Common myeloid progenitor, CD34-positive (primary cell): Measurements from ENCODE around the gene PLAAT1.

Experiments used
- CTCF ChIA-PET: fragments of 350-600 bp; sonication (Branson Sonifier 250); formaldehyde crosslinking; loops from one replicate; lab custom pipeline; 2021; ENCODE audit warnings: antibody characterized with exemption; lab: Charles Lee
- POLR2A ChIA-PET: fragments of 350-600 bp; sonication (Branson Sonifier 250); formaldehyde crosslinking; loops from one replicate; lab custom pipeline; 2021; ENCODE audit warnings: antibody characterized with exemption; lab: Charles Lee
- DNase-seq, 3 donors: peaks; one replicate each; pipeline versions ENCODE4 v3.0.0 to v3.0.0-alpha.2; 2013
- H3K27ac ChIP-seq, 2 experiments: 1 replicate in 1 of 2; 2 replicates in 1 of 2; pipeline ENCODE4 v1.7.0; 2013; ENCODE audit warnings: inconsistent platforms in 2 of 2, low read length in 2 of 2, mild to moderate bottlenecking in 2 of 2, low read depth in 1 of 2, moderate library complexity in 1 of 2; ENCODE audit not compliant: severe bottlenecking in 2 of 2, insufficient read depth in 1 of 2, poor library complexity in 1 of 2
- H3K27me3 ChIP-seq, 5 experiments: replicated peaks in 2 of 5; 1 replicate in 3 of 5; 2 replicates in 2 of 5; pipeline versions ENCODE4 v1.6.1 to v1.7.0; 2013; ENCODE audit warnings: low read length in 4 of 5, mild to moderate bottlenecking in 2 of 5, moderate library complexity in 2 of 5, inconsistent platforms in 1 of 5; ENCODE audit not compliant: insufficient read depth in 5 of 5, control insufficient read depth in 4 of 5
- H3K36me3 ChIP-seq, 4 experiments: 1 replicate in 2 of 4; 2 replicates in 2 of 4; pipeline versions ENCODE4 v1.6.1 to v1.7.0; 2013; ENCODE audit warnings: low read length in 3 of 4, control low read depth in 1 of 4, mild to moderate bottlenecking in 1 of 4; ENCODE audit not compliant: control insufficient read depth in 4 of 4, insufficient read depth in 4 of 4
- H3K4me1 ChIP-seq, 4 experiments: 1 replicate in 3 of 4; 2 replicates in 1 of 4; pipeline versions ENCODE4 v1.6.1 to v1.7.1; 2013; ENCODE audit warnings: low read length in 3 of 4, mild to moderate bottlenecking in 3 of 4, control low read depth in 1 of 4, inconsistent platforms in 1 of 4, moderate library complexity in 1 of 4; ENCODE audit not compliant: control insufficient read depth in 4 of 4, insufficient read depth in 4 of 4; ENCODE audit errors: control extremely low read depth in 1 of 4
- H3K4me3 ChIP-seq, 7 experiments: 1 replicate in 4 of 7; 2 replicates in 3 of 7; pipeline versions ENCODE4 v1.5.1 to v1.7.0; 2013; ENCODE audit warnings: mild to moderate bottlenecking in 7 of 7, low read length in 6 of 7, moderate library complexity in 6 of 7, inconsistent platforms in 2 of 7, low read depth in 2 of 7, control low read depth in 1 of 7; ENCODE audit not compliant: insufficient read depth in 4 of 7, control insufficient read depth in 1 of 7; ENCODE audit errors: extremely low read depth in 1 of 7
- H3K9me3 ChIP-seq, 5 experiments: 1 replicate in 4 of 5; 2 replicates in 1 of 5; pipeline versions ENCODE4 v1.6.1 to v1.7.1; 2013; ENCODE audit warnings: low read length in 4 of 5, mild to moderate bottlenecking in 2 of 5, inconsistent platforms in 1 of 5, low read depth in 1 of 5, moderate library complexity in 1 of 5; ENCODE audit not compliant: control insufficient read depth in 4 of 5, insufficient read depth in 2 of 5; ENCODE audit errors: control extremely low read depth in 1 of 5
- WGBS: methylation state at CpG from one replicate; pipeline ENCODE4 v1.1.5; 2013; ENCODE audit not compliant: insufficient coverage; 5-methylcytosine and 5-hydroxymethylcytosine counted together

The PLAAT1 gene

GRCh38 chr3:193250492-193250891 lies 9.5 kb downstream of the PLAAT1 start:
- ChIA-PET POLR2A (no interaction called here), CTCF (no interaction called here)
- WGBS: 100% methylated on average over 2 of the region's 4 CpGs
- Histone ChIP-seq H3K9me3 (peaks cover 6 to 38% (median 12%) of the 10 kb centered on the region in 5 experiments), H3K4me1 (no peaks in the 10 kb centered on the region), H3K36me3 (no peaks in the 10 kb centered on the region), H3K4me3 (no peak overlapping the region), H3K27me3 (peaks cover 0 to 2% (median 0%) of the 10 kb centered on the region in 5 experiments), H3K27ac (no peak overlapping the region)
- DNase-seq: no peak

- POLR2A ChIA-PET: no interaction called here
- Histone ChIP-seq H3K9me3 (peaks cover 2 to 20% (median 7%) of the 10 kb centered on the region in 5 experiments), H3K4me1 (no peaks in the 10 kb centered on the region), H3K4me3 (no peak overlapping the region), H3K27me3 (peaks cover 0 to 2% (median 0%) of the 10 kb centered on the region in 5 experiments), H3K36me3 (no peaks in the 10 kb centered on the region), H3K27ac (no peak overlapping the region)
- DNase-seq: no peak
- no CpG with 5 or more reads among the region's 3 CpGs for WGBS
- CTCF ChIA-PET: no interaction called here
Observed at GRCh38 chr3:193253986-193254660, 13.1 kb downstream of the PLAAT1 start.

- Histone ChIP-seq H3K27me3 (no peaks in the 10 kb centered on the region), H3K4me1 (no peaks in the 10 kb centered on the region), H3K9me3 (no peaks in the 10 kb centered on the region), H3K27ac (no peak overlapping the region), H3K36me3 (no peaks in the 10 kb centered on the region), H3K4me3 (no peak overlapping the region)
- ChIA-PET CTCF (no interaction called here), POLR2A (no interaction called here)
- no peak for DNase-seq
- 100% methylated on average over 1 of the region's 1 CpG for WGBS
Observed at GRCh38 chr3:193261970-193262369, 20.9 kb downstream of the PLAAT1 start.

- ChIA-PET CTCF (no interaction called here), POLR2A (no interaction called here)
- H3K27ac ChIP-seq: no peak overlapping the region
- no peaks in the 10 kb centered on the region for H3K9me3 ChIP-seq
- no peaks in the 10 kb centered on the region for H3K27me3 ChIP-seq
- WGBS: no CpG with 5 or more reads among the region's 5 CpGs
- H3K4me1 ChIP-seq: no peaks in the 10 kb centered on the region
- H3K36me3 ChIP-seq: no peaks in the 10 kb centered on the region
- DNase-seq: no peak
- no peak overlapping the region for H3K4me3 ChIP-seq
Observed at GRCh38 chr3:193262707-193263106, 21.7 kb downstream of the PLAAT1 start.

- H3K9me3 ChIP-seq: no peaks in the 10 kb centered on the region
- no peaks in the 10 kb centered on the region for H3K4me1 ChIP-seq
- no peaks in the 10 kb centered on the region for H3K27me3 ChIP-seq
- H3K36me3 ChIP-seq: no peaks in the 10 kb centered on the region
- no peak overlapping the region for H3K4me3 ChIP-seq
- POLR2A ChIA-PET: no interaction called here
- WGBS: 100% methylated on average over 2 of the region's 3 CpGs
- CTCF ChIA-PET: no interaction called here
- no peak overlapping the region for H3K27ac ChIP-seq
- no peak for DNase-seq
Observed at GRCh38 chr3:193269343-193270028, 28.5 kb downstream of the PLAAT1 start.

GRCh38 chr3:193270451-193270850 lies 29.4 kb downstream of the PLAAT1 start:
- Histone ChIP-seq H3K4me1 (no peaks in the 10 kb centered on the region), H3K9me3 (no peaks in the 10 kb centered on the region), H3K27ac (no peak overlapping the region), H3K4me3 (no peak overlapping the region), H3K36me3 (no peaks in the 10 kb centered on the region), H3K27me3 (no peaks in the 10 kb centered on the region)
- no CpG with 5 or more reads among the region's 3 CpGs for WGBS
- POLR2A ChIA-PET: no interaction called here
- CTCF ChIA-PET: no interaction called here
- no peak for DNase-seq

- ChIA-PET CTCF (no interaction called here), POLR2A (no interaction called here)
- Histone ChIP-seq H3K36me3 (no peaks in the 10 kb centered on the region), H3K27ac (no peak overlapping the region), H3K27me3 (no peaks in the 10 kb centered on the region), H3K4me1 (no peaks in the 10 kb centered on the region), H3K4me3 (no peak overlapping the region), H3K9me3 (no peaks in the 10 kb centered on the region)
- DNase-seq: no peak
- 83% methylated on average over 1 of the region's 3 CpGs for WGBS
Observed at GRCh38 chr3:193271101-193271840, 30.2 kb downstream of the PLAAT1 start.
